PFSK-1 (cell line): ENCODE measurements around the gene NEURL4.

Experiments used
- FOXP2 ChIP-seq: optimal IDR thresholded peaks from 2 replicates; pipeline ENCODE3; 2011; ENCODE audit warnings: borderline replicate concordance, control low read depth, inconsistent platforms; ENCODE audit not compliant: insufficient read depth; ENCODE audit errors: extremely low read length, extremely low read depth
- POLR2AphosphoS5 ChIP-seq: IDR thresholded peaks from 2 replicates; pipeline ENCODE4 v1.6.1; 2012; ENCODE audit warnings: low read depth, mild to moderate bottlenecking, control low read depth, low read length, moderate library complexity
- REST ChIP-seq, 2 experiments: IDR thresholded peaks; 2 replicates each; pipeline versions ENCODE4 v1.6.1 to v1.8.0; 2011 to 2012; ENCODE audit warnings: low read depth in 2 of 2, low read length in 2 of 2, control low read depth in 1 of 2, inconsistent platforms in 1 of 2, mild to moderate bottlenecking in 1 of 2, moderate library complexity in 1 of 2; ENCODE audit not compliant: insufficient read depth in 1 of 2
- SIN3A ChIP-seq: IDR thresholded peaks from 2 replicates; pipeline ENCODE4 v1.6.1; 2012; ENCODE audit warnings: mild to moderate bottlenecking, low read length, moderate library complexity, borderline replicate concordance; ENCODE audit not compliant: insufficient read depth
- TAF1 ChIP-seq: IDR thresholded peaks from 2 replicates; pipeline ENCODE4 v1.6.1; 2012; ENCODE audit warnings: low read length, control low read depth, borderline replicate concordance; ENCODE audit not compliant: insufficient read depth

The NEURL4 gene

GRCh38 chr17:7336240-7337175 lies 7.4 kb upstream of the NEURL4 start, which contains the start of gene ACAP1:
Gene ACAP1, plus strand, starts transcription at chr17:7336529. Its CDS starts 206 bp downstream, at chr17:7336735.
- no peak for TF ChIP-seq SIN3A
- TF ChIP-seq FOXP2: no peak
- no peak for TF ChIP-seq TAF1

- TF ChIP-seq FOXP2: no peak
- no peak for TF ChIP-seq SIN3A
- no peak for TF ChIP-seq TAF1
- TF ChIP-seq REST (IDR thresholded peaks at IDR 0.05; ENCODE audit: insufficient read depth in 1 of 2, low read depth in 2 of 2, low read length in 2 of 2): no peak
- no peak for TF ChIP-seq POLR2AphosphoS5
These were observed 5.9 kb upstream of the NEURL4 start for GRCh38 chr17:7334938-7335538.

- no peak for TF ChIP-seq SIN3A
- no peak for TF ChIP-seq REST (IDR thresholded peaks at IDR 0.05; ENCODE audit: insufficient read depth in 1 of 2, low read depth in 2 of 2, low read length in 2 of 2)
- TF ChIP-seq POLR2AphosphoS5: no peak
These were observed 3.0 kb upstream of the NEURL4 start for GRCh38 chr17:7332111-7332510.

- TF ChIP-seq TAF1 (no peak), REST (IDR thresholded peaks at IDR 0.05; ENCODE audit: insufficient read depth in 1 of 2, low read depth in 2 of 2, low read length in 2 of 2) (no peak), POLR2AphosphoS5 (no peak)
These were observed 1.5 kb upstream of the NEURL4 start for GRCh38 chr17:7330638-7331015.

GRCh38 chr17:7329997-7330637 lies 982 bp upstream of the NEURL4 start:
- 0 out of 2 replicates have a peak, but pooled peaks have one; percentile 49 for TF ChIP-seq POLR2AphosphoS5
- no peak for TF ChIP-seq REST (IDR thresholded peaks at IDR 0.05; ENCODE audit: insufficient read depth in 1 of 2, low read depth in 2 of 2, low read length in 2 of 2)
- TF ChIP-seq TAF1: peak; percentile 51; the same call in 1 of the 2 replicates
